Caki2 (cell line): ENCODE measurements around the gene CDC5L. TPM values are rescaled to one million over a fixed set of nuclear protein-coding genes. Genes with fewer than 3 reads are reported as not detected.
A peak's percentile ranks its signal among the peaks of the same experiment; 100 is the strongest.

Experiments used
- DNase-seq: peaks from one replicate; pipeline ENCODE4 v3.0.0-alpha.2; 2015; ENCODE audit warnings: low read depth
- in situ Hi-C: cut with HindIII; loops from 2 replicates; pipeline ENCODE4 v1.10.0; 2016; ENCODE audit warnings: low sequenced_read_pairs, low pct_unique_long_range_greater_than_20kb, mixed read lengths
- total RNA-seq: library from RNA; depleted of rRNA; stranded (reverse); fragments of >200 nt; shearing (Covaris generic); gene quantifications from 2 replicates; pipeline ENCODE4 v1.2.3, GENCODE V29; 2014; ENCODE audit warnings: low replicate concordance

The CDC5L gene
- total RNA-seq, 1 experiment from 2014 or later, result 19.9 TPM

DNA sequence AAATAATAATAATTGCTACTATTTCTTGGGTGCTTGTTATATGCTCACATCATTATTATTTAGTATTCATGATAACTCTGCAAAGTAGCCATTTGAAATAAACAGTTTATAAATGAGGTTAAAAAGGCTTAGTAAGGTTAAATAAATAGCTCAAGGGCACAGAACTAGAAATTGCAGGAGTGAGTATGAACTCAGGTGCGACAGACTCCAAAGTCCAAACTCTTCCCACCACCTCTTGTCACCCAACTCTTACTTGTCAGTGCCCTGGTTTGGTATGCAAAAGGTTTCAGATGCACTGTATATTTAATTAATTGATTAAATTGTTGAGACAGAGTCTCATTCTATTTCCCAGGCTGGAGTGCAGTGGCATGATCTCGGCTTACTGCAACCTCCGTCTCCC, 20.7 kb upstream of the CDC5L start:
- DNase-seq, result no peak
- in situ Hi-C loops, result no loop called here

- in situ Hi-C loops, result no loop called here
- DNase-seq, result no peak
These were observed 19.8 kb upstream of the CDC5L start for GRCh38 chr6:44367681-44368080.

- DNase-seq, result no peak
- in situ Hi-C loops, result no loop called here
These were observed 14.5 kb upstream of the CDC5L start for GRCh38 chr6:44373051-44373450.

DNA sequence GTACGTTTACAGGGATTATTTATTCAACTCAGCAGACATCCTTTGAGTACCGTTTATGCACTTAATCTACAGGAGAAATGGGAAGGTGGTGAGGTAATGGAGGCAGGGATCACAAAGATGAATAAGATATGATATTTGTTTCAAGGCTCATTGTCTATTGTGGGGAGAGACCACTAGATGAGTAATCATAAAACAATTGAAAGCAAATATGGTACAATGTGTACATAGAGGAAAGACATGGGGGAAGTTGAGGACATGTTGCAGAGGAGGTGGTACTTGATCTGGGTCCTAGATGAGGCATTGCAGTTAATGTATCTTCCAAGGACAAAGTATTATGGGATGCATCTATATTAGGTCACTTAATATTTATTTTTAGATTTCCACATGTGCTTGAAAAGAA, 13.7 kb upstream of the CDC5L start:
- DNase-seq, result no peak
- in situ Hi-C loops, result no loop called here

DNA sequence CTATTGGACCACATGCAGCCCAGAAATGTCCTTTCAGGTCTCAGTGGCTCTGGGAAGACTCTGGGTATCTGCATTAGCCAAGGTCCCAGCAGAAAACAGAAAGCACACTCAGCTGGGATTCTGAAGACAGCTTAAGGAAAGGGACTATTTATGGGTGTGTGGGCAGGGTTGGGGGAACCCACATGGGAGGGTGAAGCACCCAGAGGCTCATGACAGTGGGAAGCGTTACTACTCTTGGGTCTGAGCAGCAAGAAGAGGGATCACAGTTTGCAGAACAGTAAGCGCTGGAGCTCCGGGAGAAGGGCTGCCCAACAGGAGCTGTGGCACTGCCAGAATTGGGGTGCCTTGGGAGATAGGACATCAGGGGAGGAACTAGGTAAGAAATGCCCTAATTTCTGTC, 12.4 kb upstream of the CDC5L start:
- in situ Hi-C loops, result no loop called here
- DNase-seq, result no peak

DNA sequence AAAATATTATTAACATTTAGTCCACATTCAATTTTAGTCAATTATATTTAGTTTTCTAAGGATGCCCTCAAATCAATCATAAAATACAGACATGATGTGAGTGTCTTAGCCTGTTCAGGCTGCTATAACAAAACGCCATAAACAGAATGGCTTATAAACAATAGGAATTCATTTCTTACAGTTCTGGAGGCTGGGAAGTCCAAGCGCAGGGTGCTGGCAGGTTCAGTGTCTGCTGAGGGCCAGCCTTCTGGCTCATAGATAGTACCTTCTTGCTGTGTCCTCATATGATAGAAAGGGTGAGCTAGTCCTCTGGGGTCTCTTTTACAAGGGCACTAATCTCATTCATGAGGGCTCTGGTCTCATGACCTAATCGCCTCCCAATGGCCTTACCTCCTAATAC, 10.0 kb upstream of the CDC5L start:
- in situ Hi-C loops, result no loop called here
- DNase-seq, result no peak

DNA sequence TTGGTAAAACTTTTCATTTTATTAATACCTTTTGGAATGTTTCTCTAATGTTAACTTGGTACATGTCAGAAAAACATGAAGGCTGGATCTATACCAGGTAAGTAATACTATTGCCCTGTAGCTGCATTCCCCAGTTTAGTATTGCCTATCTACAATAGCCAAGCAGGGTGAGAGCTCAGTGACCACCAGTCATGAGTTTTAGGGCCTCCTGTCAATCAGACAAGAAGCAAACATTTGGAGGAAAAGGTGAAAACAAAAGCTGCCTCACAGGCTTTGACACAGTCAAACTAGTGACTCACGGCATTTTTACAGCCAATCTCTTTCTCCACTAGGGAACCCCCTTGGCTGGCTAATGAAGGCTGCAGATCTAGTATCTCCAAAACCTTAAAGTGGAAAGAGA, 9.5 kb upstream of the CDC5L start:
- DNase-seq, result no peak
- in situ Hi-C loops, result no loop called here

DNA sequence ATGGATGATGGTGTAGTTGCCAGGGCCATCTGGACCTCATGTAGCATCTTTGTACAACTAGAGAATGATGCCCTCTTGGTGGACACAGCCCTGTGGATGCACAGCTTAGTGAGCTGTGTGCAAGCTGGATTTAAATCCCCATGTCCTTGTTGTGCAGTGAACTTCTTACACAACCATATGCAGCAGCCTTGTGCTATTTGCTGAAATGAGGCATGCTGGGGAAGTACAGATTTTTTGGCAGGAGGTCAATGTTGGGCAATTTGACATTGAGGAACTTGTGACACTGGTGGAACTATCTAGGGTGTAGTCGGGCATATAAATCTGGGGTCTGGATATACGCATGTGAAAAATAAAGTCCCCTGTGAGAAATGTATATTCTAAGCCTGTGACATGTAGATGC, 5.8 kb upstream of the CDC5L start:
- DNase-seq, result no peak
- in situ Hi-C loops, result no loop called here

GRCh38 chr6:44386364-44386928, 1.1 kb upstream of the CDC5L start:
- in situ Hi-C loops, result no loop called here
- DNase-seq, result no peak

DNA sequence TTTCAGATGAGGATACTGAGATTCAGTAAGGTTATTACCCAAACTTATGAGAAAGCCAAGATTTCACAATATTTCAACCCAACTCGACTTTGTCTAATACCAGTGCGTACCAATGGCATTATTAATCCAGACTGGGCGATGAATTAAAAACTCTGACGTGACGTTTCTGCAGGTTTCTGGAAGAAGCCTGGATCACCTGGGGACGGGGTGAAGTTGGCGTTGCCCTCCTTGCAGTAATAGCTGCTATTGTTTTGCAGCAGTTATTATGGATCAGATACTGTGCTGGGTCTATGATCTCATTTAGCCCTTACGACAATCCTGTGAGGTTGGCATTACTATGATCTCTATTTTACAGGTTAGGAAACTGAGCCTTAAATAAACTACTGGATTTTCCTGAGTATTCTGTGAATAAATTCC, 569 bp upstream of the CDC5L start:
- in situ Hi-C loops, result no loop called here
- DNase-seq, result no peak

DNA sequence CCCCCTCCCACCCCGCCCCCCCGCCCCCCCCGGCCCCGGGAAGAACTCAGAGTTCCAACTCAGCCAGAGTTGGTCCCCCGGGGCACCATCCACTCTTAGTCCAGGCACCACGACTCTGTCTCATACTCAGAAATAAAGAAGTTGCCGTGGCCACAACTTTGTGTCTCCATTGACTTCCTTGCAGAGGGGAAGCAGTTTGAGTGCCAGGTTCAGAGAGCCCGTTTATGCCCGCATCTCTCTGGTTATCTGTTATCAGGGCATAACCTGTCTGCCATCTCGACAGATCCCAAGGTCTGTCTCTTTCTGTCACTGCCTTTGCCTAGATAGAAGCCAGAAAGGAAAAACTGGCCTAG, 605 bp downstream of the CDC5L start:
- in situ Hi-C loops, result no loop called here
- peak; percentile 6 for DNase-seq

DNA sequence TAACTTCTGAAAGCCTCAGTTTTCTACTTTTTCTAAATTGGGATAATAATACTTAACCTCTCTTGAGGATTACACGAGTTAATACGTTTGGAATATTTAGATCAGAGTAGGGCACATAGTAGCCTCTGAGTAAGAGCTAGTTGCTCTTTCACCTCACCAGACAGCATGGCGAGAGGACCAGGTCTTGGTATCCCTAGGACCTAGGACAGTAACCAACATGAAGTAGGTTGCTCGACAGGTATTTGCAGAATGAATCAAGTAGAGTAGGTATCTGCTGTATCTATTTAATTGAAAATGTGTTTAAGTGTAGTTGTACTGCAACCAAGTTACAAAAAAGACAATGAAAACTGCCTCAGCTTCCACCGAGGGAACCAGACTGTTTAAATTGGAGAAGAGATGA, 1.4 kb downstream of the CDC5L start:
- in situ Hi-C loops, result no loop called here
- DNase-seq, result no peak

GRCh38 chr6:44390158-44390683, 2.7 kb downstream of the CDC5L start:
- in situ Hi-C loops, result no loop called here
- DNase-seq, result no peak

GRCh38 chr6:44395501-44395900, 8.0 kb downstream of the CDC5L start:
- in situ Hi-C loops, result no loop called here
- DNase-seq, result no peak

GRCh38 chr6:44396968-44397367, 9.5 kb downstream of the CDC5L start:
- in situ Hi-C loops, result no loop called here
- no peak for DNase-seq

- in situ Hi-C loops, result no loop called here
- no peak for DNase-seq
These were observed 10.1 kb downstream of the CDC5L start for GRCh38 chr6:44397424-44398164.

- in situ Hi-C loops, result no loop called here
These were observed 12.5 kb downstream of the CDC5L start for GRCh38 chr6:44399991-44400390.

GRCh38 chr6:44400572-44400971, 13.1 kb downstream of the CDC5L start:
- in situ Hi-C loops, result no loop called here
- no peak for DNase-seq

More at GRCh38 chr6:44399991-44400390, 12.5 kb downstream of the CDC5L start:
- no peak for DNase-seq

- no peak for DNase-seq
- in situ Hi-C loops, result no loop called here
These were observed 13.6 kb downstream of the CDC5L start for GRCh38 chr6:44401138-44401537.
